ENCODE results near the gene DEFB129.

GRCh38 chr20:226958-227357 lies at the start of gene DEFB129:
- TF ChIP-seq CTCF (IDR thresholded peaks at IDR 0.05) (no peak), POLR2A (IDR thresholded peaks at IDR 0.05; ENCODE audit: low read depth) (no peak), POLR2AphosphoS5 (IDR thresholded peaks at IDR 0.05) (no peak), EP300 (IDR thresholded peaks at IDR 0.05) (no peak)
